Breast epithelium (tissue), 3 donors: ENCODE measurements around the gene ARRDC5.

Experiments used
- POLR2A ChIP-seq: fragments of 450-650 bp; IDR thresholded peaks from one replicate; pipeline ENCODE4 v1.6.1; 2016; ENCODE audit warnings: antibody characterized with exemption, mild to moderate bottlenecking, moderate library complexity
- TF ChIP-seq, protein P1 (sequence below), 3 donors: fragments of 450-650 bp; IDR thresholded peaks; one replicate each; pipeline ENCODE4 v1.5.1; 2016 to 2017; ENCODE audit warnings: antibody characterized with exemption in 3 of 3, mild to moderate bottlenecking in 3 of 3, moderate library complexity in 3 of 3

DNA sequence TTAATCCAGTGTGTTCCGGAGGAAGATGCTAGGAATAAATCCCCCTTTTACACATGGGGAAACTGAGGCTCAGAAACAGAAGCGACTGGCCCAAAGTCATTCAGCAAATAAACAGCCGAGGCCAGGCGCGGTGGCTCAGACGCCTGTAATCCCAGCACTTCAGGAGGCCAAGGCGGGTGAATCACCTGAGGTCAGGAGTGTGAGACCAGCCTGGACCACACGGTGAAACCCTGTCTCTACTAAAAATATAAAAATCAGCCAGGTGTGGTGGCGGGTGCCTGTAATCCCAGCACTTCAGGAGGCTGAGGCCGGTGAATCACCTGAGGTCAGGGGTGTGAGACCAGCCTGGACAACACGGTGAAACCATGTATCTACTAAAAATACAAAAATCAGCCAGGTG, 23.7 kb downstream of the ARRDC5 start:
- TF ChIP-seq, protein P1, sequence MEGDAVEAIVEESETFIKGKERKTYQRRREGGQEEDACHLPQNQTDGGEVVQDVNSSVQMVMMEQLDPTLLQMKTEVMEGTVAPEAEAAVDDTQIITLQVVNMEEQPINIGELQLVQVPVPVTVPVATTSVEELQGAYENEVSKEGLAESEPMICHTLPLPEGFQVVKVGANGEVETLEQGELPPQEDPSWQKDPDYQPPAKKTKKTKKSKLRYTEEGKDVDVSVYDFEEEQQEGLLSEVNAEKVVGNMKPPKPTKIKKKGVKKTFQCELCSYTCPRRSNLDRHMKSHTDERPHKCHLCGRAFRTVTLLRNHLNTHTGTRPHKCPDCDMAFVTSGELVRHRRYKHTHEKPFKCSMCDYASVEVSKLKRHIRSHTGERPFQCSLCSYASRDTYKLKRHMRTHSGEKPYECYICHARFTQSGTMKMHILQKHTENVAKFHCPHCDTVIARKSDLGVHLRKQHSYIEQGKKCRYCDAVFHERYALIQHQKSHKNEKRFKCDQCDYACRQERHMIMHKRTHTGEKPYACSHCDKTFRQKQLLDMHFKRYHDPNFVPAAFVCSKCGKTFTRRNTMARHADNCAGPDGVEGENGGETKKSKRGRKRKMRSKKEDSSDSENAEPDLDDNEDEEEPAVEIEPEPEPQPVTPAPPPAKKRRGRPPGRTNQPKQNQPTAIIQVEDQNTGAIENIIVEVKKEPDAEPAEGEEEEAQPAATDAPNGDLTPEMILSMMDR (IDR thresholded peaks at IDR 0.05), result no peak
- TF ChIP-seq POLR2A, result no peak
